GM13976 (cell line): ENCODE data around the gene BRD7.

Experiments
- DNase-seq: peaks from one replicate; pipeline ENCODE4 v3.0.0; 2012; ENCODE audit warnings: low spot score
- CTCF ChIP-seq: IDR thresholded peaks from 2 replicates; pipeline ENCODE4 v1.5.1; 2012; ENCODE audit warnings: borderline replicate concordance, mild to moderate bottlenecking; ENCODE audit not compliant: insufficient read depth; ENCODE audit errors: extremely low read depth, missing control alignments, control extremely low read depth
- in situ Hi-C: fragments of 300-500 bp; cut with MboI; formaldehyde crosslinking; loops from one replicate; pipeline ENCODE4 v1.12.0; 2022; ENCODE audit warnings: low sequenced_read_pairs, mixed read lengths, inconsistent platforms; ENCODE audit not compliant: unreplicated experiment

Gene BRD7

GRCh38 chr16:50334106-50334975 lies 34.4 kb downstream of the BRD7 start:
- TF ChIP-seq CTCF = no peak
- in situ Hi-C loops = no loop called here
- DNase-seq = no peak

GRCh38 chr16:50332599-50332998 lies 36.2 kb downstream of the BRD7 start:
- in situ Hi-C loops = no loop called here
- no peak for TF ChIP-seq CTCF
- DNase-seq = no peak

GRCh38 chr16:50331570-50331969 lies 37.2 kb downstream of the BRD7 start:
- no peak for TF ChIP-seq CTCF
- in situ Hi-C loops = no loop called here
- no peak for DNase-seq

- TF ChIP-seq CTCF = no peak
- in situ Hi-C loops = no loop called here
- DNase-seq = no peak
Measured at GRCh38 chr16:50329446-50330189, 39.2 kb downstream of the BRD7 start.

GRCh38 chr16:50326835-50327465 lies 41.8 kb downstream of the BRD7 start:
- DNase-seq = peak; percentile 57
- in situ Hi-C loops = no loop called here
- TF ChIP-seq CTCF = peak; percentile 36

GRCh38 chr16:50326264-50326663 lies 42.5 kb downstream of the BRD7 start:
- DNase-seq = no peak
- TF ChIP-seq CTCF = no peak
- in situ Hi-C loops = no loop called here
